ENCODE data around the gene DCTN1. TPM values are rescaled to one million over a fixed set of nuclear protein-coding genes. Genes with fewer than 3 reads are reported as not detected.

Gene DCTN1
- total and polyA plus RNA-seq, 2 donors from 2014 or later, result 134 to 191 TPM

- DNase-seq (peak in 1 of 5 donors; percentile 14), FAIRE-seq (no peak)
- intact Hi-C loops (cut with DNase I), result no loop called here
- Histone ChIP-seq H3K27ac (ENCODE audit: low read depth in 2 of 2, low read length in 2 of 2) (no peak overlapping the region), H3K27me3 (ENCODE audit: control insufficient read depth, insufficient read depth, low read length) (no peaks in the 10 kb centered on the region), H3K9ac (ENCODE audit: low read length in 3 of 3) (no peak overlapping the region), H3K4me3 (ENCODE audit: low read length in 3 of 3) (no peak overlapping the region), H3K4me1 (ENCODE audit: control insufficient read depth in 2 of 3, insufficient read depth in 2 of 3, low read depth in 1 of 3, low read length in 3 of 3) (no peaks in the 10 kb centered on the region), H3K36me3 (ENCODE audit: control insufficient read depth in 2 of 3, insufficient read depth in 3 of 3, low read length in 3 of 3) (no peaks in the 10 kb centered on the region), H3K9me3 (ENCODE audit: control insufficient read depth in 2 of 3, insufficient read depth in 1 of 3, low read length in 3 of 3) (no peaks in the 10 kb centered on the region)
- TF ChIP-seq CTCF (IDR thresholded peaks at IDR 0.05; ENCODE audit: borderline replicate concordance, extremely low read depth, insufficient read depth), result peak; percentile 27
Observed at GRCh38 chr2:74399785-74400184, 19.7 kb upstream of the DCTN1 start.

- no peaks in the 10 kb centered on the region for H3K36me3 ChIP-seq (ENCODE audit: control insufficient read depth in 2 of 3, insufficient read depth in 3 of 3, low read length in 3 of 3)
- no peak overlapping the region for H3K9ac ChIP-seq (ENCODE audit: low read length in 3 of 3)
- H3K27me3 ChIP-seq (ENCODE audit: control insufficient read depth, insufficient read depth, low read length), result no peaks in the 10 kb centered on the region
- no peak for DNase-seq
- H3K4me1 ChIP-seq (ENCODE audit: control insufficient read depth in 2 of 3, insufficient read depth in 2 of 3, low read depth in 1 of 3, low read length in 3 of 3), result no peaks in the 10 kb centered on the region
- no peak overlapping the region for H3K4me3 ChIP-seq (ENCODE audit: low read length in 3 of 3)
- TF ChIP-seq CTCF (IDR thresholded peaks at IDR 0.05; ENCODE audit: borderline replicate concordance, extremely low read depth, insufficient read depth), result no peak
- no peaks in the 10 kb centered on the region for H3K9me3 ChIP-seq (ENCODE audit: control insufficient read depth in 2 of 3, insufficient read depth in 1 of 3, low read length in 3 of 3)
- no peak for FAIRE-seq
- intact Hi-C loops (cut with DNase I), result no loop called here
- no peak overlapping the region for H3K27ac ChIP-seq (ENCODE audit: low read depth in 2 of 2, low read length in 2 of 2)
Observed at GRCh38 chr2:74396149-74396548, 16.0 kb upstream of the DCTN1 start.

DNA sequence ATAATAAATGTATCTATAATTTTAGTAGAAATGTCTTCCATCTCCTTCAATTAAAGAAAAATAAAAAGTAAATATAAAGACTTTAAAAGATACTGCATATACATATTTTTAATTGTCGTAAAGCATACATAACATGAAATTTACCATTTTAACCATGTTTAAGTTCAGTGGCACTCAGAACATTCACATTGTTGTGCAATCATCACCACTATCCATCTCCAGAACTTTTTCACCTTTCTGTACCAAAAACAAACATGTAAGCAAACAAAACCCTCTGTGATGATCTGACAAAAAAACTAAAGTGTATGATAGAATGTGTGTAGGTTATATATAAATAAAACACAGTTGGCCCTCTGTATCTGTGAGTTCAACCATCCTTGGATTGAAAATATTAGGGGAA lies 13.4 kb upstream of the DCTN1 start:
- no peak for TF ChIP-seq CTCF (IDR thresholded peaks at IDR 0.05; ENCODE audit: borderline replicate concordance, extremely low read depth, insufficient read depth)
- FAIRE-seq (no peak), DNase-seq (no peak)
- no peaks in the 10 kb centered on the region for H3K9me3 ChIP-seq (ENCODE audit: control insufficient read depth in 2 of 3, insufficient read depth in 1 of 3, low read length in 3 of 3)
- no peak overlapping the region for H3K9ac ChIP-seq (ENCODE audit: low read length in 3 of 3)
- intact Hi-C loops (cut with DNase I), result no loop called here
- H3K4me1 ChIP-seq (ENCODE audit: control insufficient read depth in 2 of 3, insufficient read depth in 2 of 3, low read depth in 1 of 3, low read length in 3 of 3), result peaks cover 8 to 13% (median 9%) of the 10 kb centered on the region in 3 donors
- H3K27me3 ChIP-seq (ENCODE audit: control insufficient read depth, insufficient read depth, low read length), result no peaks in the 10 kb centered on the region
- no peaks in the 10 kb centered on the region for H3K36me3 ChIP-seq (ENCODE audit: control insufficient read depth in 2 of 3, insufficient read depth in 3 of 3, low read length in 3 of 3)
- no peak overlapping the region for H3K27ac ChIP-seq (ENCODE audit: low read depth in 2 of 2, low read length in 2 of 2)
- H3K4me3 ChIP-seq (ENCODE audit: low read length in 3 of 3), result no peak overlapping the region

DNA sequence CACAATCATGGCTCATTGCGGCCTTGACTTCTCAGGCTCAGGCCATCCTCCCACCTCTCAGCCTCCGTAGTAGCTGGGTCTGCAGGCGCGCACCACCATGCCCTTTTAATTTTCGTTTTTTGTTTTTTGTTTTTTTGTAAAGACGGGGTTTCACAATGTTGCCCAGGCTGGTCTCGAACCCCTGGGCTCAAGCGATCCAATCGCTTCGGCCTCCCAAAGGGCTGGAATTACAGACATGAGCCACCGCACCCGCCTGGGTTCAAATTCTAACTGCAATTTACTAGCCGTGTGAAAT lies 12.3 kb upstream of the DCTN1 start:
- no peak for TF ChIP-seq CTCF (IDR thresholded peaks at IDR 0.05; ENCODE audit: borderline replicate concordance, extremely low read depth, insufficient read depth)
- H3K36me3 ChIP-seq (ENCODE audit: control insufficient read depth in 2 of 3, insufficient read depth in 3 of 3, low read length in 3 of 3), result no peaks in the 10 kb centered on the region
- FAIRE-seq (no peak), DNase-seq (peak in 1 of 5 donors; percentile 49)
- peak overlapping the region in 1 of 3 donors; percentile 35 for H3K9ac ChIP-seq (ENCODE audit: low read length in 3 of 3)
- intact Hi-C loops (cut with DNase I), result no loop called here
- no peak overlapping the region for H3K27ac ChIP-seq (ENCODE audit: low read depth in 2 of 2, low read length in 2 of 2)
- H3K4me3 ChIP-seq (ENCODE audit: low read length in 3 of 3), result peak overlapping the region in 2 of 3 donors; percentile 4 to 69
- H3K9me3 ChIP-seq (ENCODE audit: control insufficient read depth in 2 of 3, insufficient read depth in 1 of 3, low read length in 3 of 3), result no peaks in the 10 kb centered on the region
- peaks cover 8 to 13% (median 9%) of the 10 kb centered on the region in 3 donors for H3K4me1 ChIP-seq (ENCODE audit: control insufficient read depth in 2 of 3, insufficient read depth in 2 of 3, low read depth in 1 of 3, low read length in 3 of 3)
- H3K27me3 ChIP-seq (ENCODE audit: control insufficient read depth, insufficient read depth, low read length), result no peaks in the 10 kb centered on the region
